C4-2B (cell line): ENCODE data around the gene ARAP1.

ENCODE experiments used
- ZFX ChIP-seq: fragments of 450-650 bp; IDR thresholded peaks from 2 replicates; pipeline ENCODE4 v1.6.1; 2017
- TF ChIP-seq, protein P1 (sequence below): fragments of 450-650 bp; conservative IDR thresholded peaks from 2 replicates; pipeline ENCODE4 v1.5.1; 2017; ENCODE audit warnings: mild to moderate bottlenecking

DNA sequence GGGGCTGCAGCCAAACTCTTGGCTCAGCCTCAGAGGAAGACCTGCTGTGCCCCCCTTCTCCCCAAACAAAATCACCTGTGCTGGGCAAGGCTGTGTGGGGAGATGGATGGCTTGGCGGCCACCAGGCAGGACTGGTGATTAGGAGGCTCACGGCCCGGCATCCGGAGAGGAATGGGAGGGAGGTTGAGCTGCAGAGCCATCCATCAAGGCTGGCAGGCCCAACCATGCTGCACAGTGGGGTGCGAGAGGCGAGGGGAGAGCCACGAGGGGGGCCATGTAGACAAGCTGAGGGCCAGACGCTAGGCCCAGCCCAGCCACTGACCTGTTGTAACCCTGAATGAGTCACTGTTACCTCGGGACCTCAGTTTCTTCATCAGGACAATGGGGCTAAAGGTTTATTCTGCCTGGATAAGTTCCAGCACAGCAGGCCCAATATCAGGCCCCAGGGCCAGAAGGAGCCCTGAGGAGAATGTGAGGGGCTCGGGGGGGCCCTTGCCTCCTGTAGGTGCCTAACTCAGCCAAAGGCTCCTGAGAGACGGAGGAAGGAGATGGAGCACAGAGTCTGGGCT is 96.2 kb downstream of the ARAP1 start:
- TF ChIP-seq, protein P1, sequence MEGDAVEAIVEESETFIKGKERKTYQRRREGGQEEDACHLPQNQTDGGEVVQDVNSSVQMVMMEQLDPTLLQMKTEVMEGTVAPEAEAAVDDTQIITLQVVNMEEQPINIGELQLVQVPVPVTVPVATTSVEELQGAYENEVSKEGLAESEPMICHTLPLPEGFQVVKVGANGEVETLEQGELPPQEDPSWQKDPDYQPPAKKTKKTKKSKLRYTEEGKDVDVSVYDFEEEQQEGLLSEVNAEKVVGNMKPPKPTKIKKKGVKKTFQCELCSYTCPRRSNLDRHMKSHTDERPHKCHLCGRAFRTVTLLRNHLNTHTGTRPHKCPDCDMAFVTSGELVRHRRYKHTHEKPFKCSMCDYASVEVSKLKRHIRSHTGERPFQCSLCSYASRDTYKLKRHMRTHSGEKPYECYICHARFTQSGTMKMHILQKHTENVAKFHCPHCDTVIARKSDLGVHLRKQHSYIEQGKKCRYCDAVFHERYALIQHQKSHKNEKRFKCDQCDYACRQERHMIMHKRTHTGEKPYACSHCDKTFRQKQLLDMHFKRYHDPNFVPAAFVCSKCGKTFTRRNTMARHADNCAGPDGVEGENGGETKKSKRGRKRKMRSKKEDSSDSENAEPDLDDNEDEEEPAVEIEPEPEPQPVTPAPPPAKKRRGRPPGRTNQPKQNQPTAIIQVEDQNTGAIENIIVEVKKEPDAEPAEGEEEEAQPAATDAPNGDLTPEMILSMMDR: no peak
- TF ChIP-seq ZFX: no peak
